ENCODE measurements around the gene OGFOD2.

DNA sequence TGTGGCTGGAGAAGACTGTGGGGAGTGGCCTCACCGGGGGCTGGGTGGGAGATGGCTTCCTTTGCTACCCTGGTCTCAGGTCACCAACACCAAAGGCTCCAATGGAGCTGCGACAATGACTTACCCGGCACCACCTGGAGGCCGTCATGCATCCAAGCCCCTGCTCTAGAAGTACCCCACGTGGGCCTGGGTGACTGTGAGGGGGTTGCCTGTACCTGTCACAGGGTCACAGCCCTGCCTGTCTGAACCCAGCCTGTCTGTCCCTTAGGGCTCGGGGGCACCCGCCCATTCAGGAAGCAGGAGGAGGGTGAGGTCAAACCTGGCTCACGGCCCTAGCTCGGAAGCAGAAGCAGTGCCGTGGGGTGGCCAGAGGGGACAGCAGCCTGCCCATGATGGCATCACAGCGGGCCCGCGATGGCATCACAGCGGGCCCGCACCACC, 27.7 kb upstream of the OGFOD2 start:
- TF ChIP-seq, protein P1, sequence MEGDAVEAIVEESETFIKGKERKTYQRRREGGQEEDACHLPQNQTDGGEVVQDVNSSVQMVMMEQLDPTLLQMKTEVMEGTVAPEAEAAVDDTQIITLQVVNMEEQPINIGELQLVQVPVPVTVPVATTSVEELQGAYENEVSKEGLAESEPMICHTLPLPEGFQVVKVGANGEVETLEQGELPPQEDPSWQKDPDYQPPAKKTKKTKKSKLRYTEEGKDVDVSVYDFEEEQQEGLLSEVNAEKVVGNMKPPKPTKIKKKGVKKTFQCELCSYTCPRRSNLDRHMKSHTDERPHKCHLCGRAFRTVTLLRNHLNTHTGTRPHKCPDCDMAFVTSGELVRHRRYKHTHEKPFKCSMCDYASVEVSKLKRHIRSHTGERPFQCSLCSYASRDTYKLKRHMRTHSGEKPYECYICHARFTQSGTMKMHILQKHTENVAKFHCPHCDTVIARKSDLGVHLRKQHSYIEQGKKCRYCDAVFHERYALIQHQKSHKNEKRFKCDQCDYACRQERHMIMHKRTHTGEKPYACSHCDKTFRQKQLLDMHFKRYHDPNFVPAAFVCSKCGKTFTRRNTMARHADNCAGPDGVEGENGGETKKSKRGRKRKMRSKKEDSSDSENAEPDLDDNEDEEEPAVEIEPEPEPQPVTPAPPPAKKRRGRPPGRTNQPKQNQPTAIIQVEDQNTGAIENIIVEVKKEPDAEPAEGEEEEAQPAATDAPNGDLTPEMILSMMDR (conservative IDR thresholded peaks at IDR 0.05; ENCODE audit: low read length), result no peak
- no peak for TF ChIP-seq EZH2phosphoT487 (IDR thresholded peaks at IDR 0.05; ENCODE audit: borderline replicate concordance, low read depth, low read length)
